H9 (cell line): ENCODE results near the gene LPCAT1. TPM values are rescaled to one million over a fixed set of nuclear protein-coding genes. Genes with fewer than 3 reads are reported as not detected.

Experiments
- DNase-seq: peaks from one replicate; pipeline ENCODE4 v3.0.0-alpha.2; 2017
- H2AFZ ChIP-seq: one replicate; pipeline ENCODE4 v1.6.1; 2013; ENCODE audit warnings: mild to moderate bottlenecking, low read length, control low read depth, moderate library complexity
- H2AK5ac ChIP-seq: 2 replicates; pipeline ENCODE4 v1.6.1; 2013; ENCODE audit warnings: low read length, control low read depth, mixed read lengths; ENCODE audit not compliant: insufficient read length
- H2BK120ac ChIP-seq: one replicate; pipeline ENCODE4 v1.6.1; 2013; ENCODE audit warnings: low read depth, mild to moderate bottlenecking, low read length, control low read depth, inconsistent platforms; ENCODE audit not compliant: poor library complexity, severe bottlenecking
- H2BK12ac ChIP-seq: 2 replicates; pipeline ENCODE4 v1.6.1; 2013; ENCODE audit warnings: low read length, control low read depth, mixed read lengths, low read depth; ENCODE audit not compliant: insufficient read length
- H2BK15ac ChIP-seq: 2 replicates; pipeline ENCODE4 v1.6.1; 2013; ENCODE audit warnings: low read depth, low read length, control low read depth
- H2BK20ac ChIP-seq: one replicate; pipeline ENCODE4 v1.6.1; 2013; ENCODE audit warnings: low read depth, mild to moderate bottlenecking, low read length, control low read depth, inconsistent platforms; ENCODE audit not compliant: poor library complexity, severe bottlenecking
- H2BK5ac ChIP-seq: 2 replicates; pipeline ENCODE4 v1.6.1; 2013; ENCODE audit warnings: low read length, control low read depth, mixed read lengths; ENCODE audit not compliant: insufficient read length
- H3K14ac ChIP-seq: 2 replicates; pipeline ENCODE4 v1.6.1; 2013; ENCODE audit warnings: low read length, control low read depth; ENCODE audit not compliant: insufficient read depth
- H3K18ac ChIP-seq: 2 replicates; pipeline ENCODE4 v1.6.1; 2013; ENCODE audit warnings: low read depth, mild to moderate bottlenecking, mixed read lengths, low read length, control low read depth; ENCODE audit not compliant: insufficient read length
- H3K23ac ChIP-seq: 2 replicates; pipeline ENCODE4 v1.6.1; 2013; ENCODE audit warnings: low read length, control low read depth, mixed read lengths, low read depth; ENCODE audit not compliant: insufficient read length
- H3K23me2 ChIP-seq: 2 replicates; pipeline ENCODE4 v1.6.1; 2013; ENCODE audit warnings: low read depth, mild to moderate bottlenecking, mixed read lengths, low read length, control low read depth; ENCODE audit not compliant: insufficient read length, poor library complexity, severe bottlenecking
- H3K27ac ChIP-seq: 2 replicates; pipeline ENCODE4 v1.5.1; 2013; ENCODE audit warnings: low read length, control low read depth, mixed read lengths, low read depth; ENCODE audit not compliant: insufficient read length
- H3K27me3 ChIP-seq: 2 replicates; pipeline ENCODE4 v1.6.1; 2013; ENCODE audit warnings: low read length, control low read depth, inconsistent platforms; ENCODE audit not compliant: insufficient read depth
- H3K4ac ChIP-seq: 2 replicates; pipeline ENCODE4 v1.6.1; 2013; ENCODE audit warnings: low read depth, mild to moderate bottlenecking, control low read depth, inconsistent platforms, low read length, moderate library complexity
- H3K4me1 ChIP-seq: 2 replicates; pipeline ENCODE4 v1.6.1; 2013; ENCODE audit warnings: low read length, control low read depth, inconsistent platforms; ENCODE audit not compliant: insufficient read depth
- H3K4me2 ChIP-seq: 2 replicates; pipeline ENCODE4 v1.6.1; 2013; ENCODE audit warnings: low read length, control low read depth, mixed read lengths; ENCODE audit not compliant: insufficient read length, insufficient read depth
- H3K56ac ChIP-seq: 2 replicates; pipeline ENCODE4 v1.6.1; 2013; ENCODE audit warnings: low read depth, mild to moderate bottlenecking, mixed read lengths, low read length, control low read depth; ENCODE audit not compliant: insufficient read length
- H3K79me1 ChIP-seq: 2 replicates; pipeline ENCODE4 v1.6.1; 2013; ENCODE audit warnings: low read depth, mild to moderate bottlenecking, moderate library complexity, low read length, control low read depth, inconsistent platforms; ENCODE audit not compliant: insufficient read depth, poor library complexity, severe bottlenecking
- H3K79me2 ChIP-seq: 2 replicates; pipeline ENCODE4 v1.6.1; 2013; ENCODE audit warnings: low read length, control low read depth, inconsistent platforms; ENCODE audit not compliant: insufficient read depth
- H3K9ac ChIP-seq: 2 replicates; pipeline ENCODE4 v1.6.1; 2013; ENCODE audit warnings: low read length, control low read depth, mixed read lengths; ENCODE audit not compliant: insufficient read length; ENCODE audit errors: extremely low read depth
- H3K9me3 ChIP-seq: one replicate; pipeline ENCODE4 v1.6.1; 2013; ENCODE audit warnings: low read depth, low read length, inconsistent platforms; ENCODE audit not compliant: control insufficient read depth
- H3T11ph ChIP-seq: one replicate; pipeline ENCODE4 v1.6.1; 2013; ENCODE audit warnings: mild to moderate bottlenecking, low read length, control low read depth, inconsistent platforms
- H4K20me1 ChIP-seq: one replicate; pipeline ENCODE4 v1.6.1; 2013; ENCODE audit not compliant: control insufficient read depth, insufficient read length, insufficient read depth
- H4K5ac ChIP-seq: 2 replicates; pipeline ENCODE4 v1.6.1; 2013; ENCODE audit warnings: low read depth, mild to moderate bottlenecking, mixed read lengths, low read length, control low read depth; ENCODE audit not compliant: insufficient read length
- H4K8ac ChIP-seq: replicated peaks from 2 replicates; pipeline ENCODE4 v1.6.1; 2013; ENCODE audit warnings: low read length, control low read depth, mixed read lengths, low read depth; ENCODE audit not compliant: insufficient read length
- H4K91ac ChIP-seq: 2 replicates; pipeline ENCODE4 v1.6.1; 2013; ENCODE audit warnings: low read depth, mild to moderate bottlenecking, moderate library complexity, mixed read lengths, low read length, control low read depth; ENCODE audit not compliant: insufficient read length
- H3K27ac Mint-ChIP-seq, 3 experiments: 2 replicates in 2 of 3; 3 replicates in 1 of 3; pipeline ENCODE4 v1.8.0; 2020 to 2021; ENCODE audit warnings: mixed read lengths in 3 of 3, mild to moderate bottlenecking in 1 of 3, moderate library complexity in 1 of 3
- H3K27me3 Mint-ChIP-seq: 2 replicates; pipeline ENCODE4 v1.8.0; 2021; ENCODE audit warnings: low read depth, mild to moderate bottlenecking, moderate library complexity, mixed read lengths
- H3K36me3 Mint-ChIP-seq, 3 experiments: 2 replicates in 2 of 3; 3 replicates in 1 of 3; pipeline ENCODE4 v1.8.0; 2020 to 2021; ENCODE audit warnings: low read depth in 3 of 3, mixed read lengths in 3 of 3; ENCODE audit not compliant: insufficient read depth in 1 of 3
- H3K4me1 Mint-ChIP-seq, 2 experiments: 2 replicates each; pipeline ENCODE4 v1.8.0; 2020; ENCODE audit warnings: mixed read lengths in 2 of 2
- H3K4me3 Mint-ChIP-seq, 2 experiments: 2 replicates in 1 of 2; 3 replicates in 1 of 2; pipeline ENCODE4 v1.8.0; 2020 to 2021; ENCODE audit warnings: mild to moderate bottlenecking in 2 of 2, mixed read lengths in 2 of 2, moderate library complexity in 1 of 2
- H3K9me3 Mint-ChIP-seq, 2 experiments: 2 replicates in 1 of 2; 3 replicates in 1 of 2; pipeline ENCODE4 v1.8.0; 2020; ENCODE audit warnings: mild to moderate bottlenecking in 2 of 2, mixed read lengths in 2 of 2, moderate library complexity in 1 of 2
- CTCF ChIP-seq: fragments of 200-600 bp; sonication (generic); conservative IDR thresholded peaks from 3 replicates; pipeline ENCODE4 v1.8.0; 2021; ENCODE audit warnings: antibody characterized with exemption, mild to moderate bottlenecking
- WGBS: extraction: QIAGEN DNeasy Blood & Tissue Kit; methylation state at CpG from one replicate; pipeline ENCODE4 v1.1.7; 2013; ENCODE audit warnings: missing lambda C conversion rate, low lambda C conversion rate, mixed read lengths; ENCODE audit not compliant: insufficient read length; ENCODE audit errors: extremely low coverage; 5-methylcytosine and 5-hydroxymethylcytosine counted together
- total RNA-seq: library from RNA; stranded (reverse); gene quantifications from 2 replicates; pipeline ENCODE4 v1.2.1, GENCODE V29; 2021

The LPCAT1 gene
- total RNA-seq, 1 experiment from 2014 or later: 231 TPM

GRCh38 chr5:1449081-1449630 lies 74.6 kb downstream of the LPCAT1 start:
- no peaks in the 10 kb centered on the region for H3K79me1 ChIP-seq
- H4K91ac ChIP-seq: no peak overlapping the region
- H2AFZ ChIP-seq: no peak overlapping the region
- H3K27me3 Mint-ChIP-seq: peaks cover 92% of the 10 kb centered on the region
- H3K9me3 Mint-ChIP-seq: peaks cover 24 to 26% of the 10 kb centered on the region in 2 experiments
- H3K4me2 ChIP-seq: no peak overlapping the region
- H3K36me3 Mint-ChIP-seq: peaks cover 0 to 8% (median 1%) of the 10 kb centered on the region in 3 experiments; a peak in 5 of 7 replicates
- no peak for DNase-seq
- no peak overlapping the region for H3K9ac ChIP-seq
- H4K8ac ChIP-seq: no peak overlapping the region
- no peak overlapping the region for H2BK12ac ChIP-seq
- no peak overlapping the region for H4K5ac ChIP-seq
- H3K27ac Mint-ChIP-seq: no peak overlapping the region
- no peak overlapping the region; the same call in 1 of the 2 replicates for H3K14ac ChIP-seq
- no peak overlapping the region for H3K4ac ChIP-seq
- no CpG with 5 or more reads among the region's 12 CpGs for WGBS
- H3K18ac ChIP-seq: no peak overlapping the region
- peaks cover 2 to 4% of the 10 kb centered on the region in 2 experiments; a peak in 2 of 4 replicates for H3K4me1 Mint-ChIP-seq
- no peak overlapping the region for H2BK15ac ChIP-seq
- H2BK5ac ChIP-seq: no peak overlapping the region
- no peaks in the 10 kb centered on the region for H3K79me2 ChIP-seq
- H2AK5ac ChIP-seq: no peak overlapping the region
- H3K56ac ChIP-seq: no peak overlapping the region
- no peak overlapping the region for H3K27ac ChIP-seq
- H3K27me3 ChIP-seq: peaks cover 24% of the 10 kb centered on the region
- no peak for TF ChIP-seq CTCF
- no peak overlapping the region for H3K4me3 Mint-ChIP-seq
- no peaks in the 10 kb centered on the region for H3K4me1 ChIP-seq
- no peak overlapping the region for H3K23ac ChIP-seq
- no peak overlapping the region for H2BK120ac ChIP-seq
- no peak overlapping the region for H3T11ph ChIP-seq
- H2BK20ac ChIP-seq: no peak overlapping the region
- no peaks in the 10 kb centered on the region for H4K20me1 ChIP-seq
- H3K9me3 ChIP-seq: no peaks in the 10 kb centered on the region
- peaks cover 12% of the 10 kb centered on the region for H3K23me2 ChIP-seq
